Colonic mucosa (tissue), 4 donors: Measurements from ENCODE around the gene FBXO48. TPM values are rescaled to one million over a fixed set of nuclear protein-coding genes. Genes with fewer than 3 reads are reported as not detected.

Source experiments
- DNase-seq: peaks from one replicate; pipeline ENCODE4 v3.0.0-alpha.2; 2020
- H3K27ac ChIP-seq: fragments of 200-600 bp; one replicate; pipeline ENCODE4 v1.8.0; 2021
- H3K27me3 ChIP-seq: fragments of 200-600 bp; one replicate; pipeline ENCODE4 v1.8.0; 2021
- H3K36me3 ChIP-seq: fragments of 200-600 bp; one replicate; pipeline ENCODE4 v1.8.0; 2021
- H3K4me1 ChIP-seq: fragments of 200-600 bp; one replicate; pipeline ENCODE4 v1.8.0; 2021; ENCODE audit warnings: mild to moderate bottlenecking
- H3K4me3 ChIP-seq: fragments of 200-600 bp; one replicate; pipeline ENCODE4 v1.8.0; 2021
- H3K9ac ChIP-seq, 2 donors: one replicate each; pipeline ENCODE4 v1.7.0; 2013; ENCODE audit warnings: control low read depth in 2 of 2, low read depth in 2 of 2, low read length in 2 of 2
- H3K9me3 ChIP-seq: fragments of 200-600 bp; one replicate; pipeline ENCODE4 v1.8.0; 2021
- intact Hi-C: fragments of 100-400 bp; cut with DNase I; formaldehyde crosslinking; loops from one replicate; pipeline ENCODE4 v1.14.1; 2022
- total RNA-seq, 2 donors: library from RNA; stranded (reverse); fragmentation: NEBNext Ultra II Directional in 1 of 2; extraction: Animal tissue kit (Norgen Biotek cat#: 25700) in 1 of 2; gene quantifications; one replicate each; pipeline ENCODE4 v1.2.1, GENCODE V29; 2021
- TF ChIP-seq, protein P1 (sequence below): fragments of 200-600 bp; IDR thresholded peaks from one replicate; pipeline ENCODE4 v1.8.0; 2022; ENCODE audit warnings: antibody characterized with exemption, mild to moderate bottlenecking
- donor health status: healthy.
- donor health status: DM: no; HTN: no; CAD: no.
- donor health status: DM: no; HTN: no; CAD: no.

The FBXO48 gene
- total RNA-seq, 2 donors from 2014 or later = 1.5 to 2.3 TPM

DNA sequence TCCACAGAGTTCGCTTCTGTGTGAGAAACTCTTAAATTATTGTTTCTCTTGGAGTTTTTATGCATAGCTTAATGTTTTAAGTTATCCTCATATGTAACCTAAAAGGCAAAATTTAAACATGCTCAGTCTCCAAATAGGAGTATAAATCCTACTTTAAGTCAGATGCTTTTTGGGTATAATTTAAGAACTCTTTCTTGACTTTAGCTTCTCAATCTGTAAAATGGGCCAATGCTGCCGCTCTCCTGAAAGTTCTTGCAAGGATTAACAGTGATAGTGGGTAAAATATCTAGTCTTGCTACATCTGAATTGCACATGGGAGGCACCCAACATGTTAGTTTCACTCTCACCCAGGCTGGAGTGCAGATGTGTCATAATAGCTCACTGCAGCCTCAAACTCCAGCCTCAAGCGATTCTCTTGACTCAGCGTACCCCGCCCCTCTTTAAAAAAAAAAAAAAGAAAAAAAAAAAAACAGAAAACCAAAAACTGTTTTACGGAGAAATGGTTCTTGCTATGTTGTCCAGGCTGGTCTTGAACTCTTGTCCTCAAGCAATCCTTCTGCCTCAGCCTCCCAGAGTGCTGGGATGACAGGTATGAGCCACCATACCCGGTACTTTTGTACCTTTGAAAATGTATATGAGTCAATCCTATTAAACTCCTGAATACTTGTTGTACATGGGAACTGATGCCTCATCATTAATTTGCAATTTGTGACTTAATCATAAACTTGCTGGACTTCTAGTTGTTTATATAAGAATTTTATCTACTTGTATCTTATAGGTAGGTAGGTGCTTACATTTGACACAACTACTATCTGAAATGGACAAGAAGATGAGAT lies 1.8 kb downstream of the FBXO48 start:
- TF ChIP-seq, protein P1, sequence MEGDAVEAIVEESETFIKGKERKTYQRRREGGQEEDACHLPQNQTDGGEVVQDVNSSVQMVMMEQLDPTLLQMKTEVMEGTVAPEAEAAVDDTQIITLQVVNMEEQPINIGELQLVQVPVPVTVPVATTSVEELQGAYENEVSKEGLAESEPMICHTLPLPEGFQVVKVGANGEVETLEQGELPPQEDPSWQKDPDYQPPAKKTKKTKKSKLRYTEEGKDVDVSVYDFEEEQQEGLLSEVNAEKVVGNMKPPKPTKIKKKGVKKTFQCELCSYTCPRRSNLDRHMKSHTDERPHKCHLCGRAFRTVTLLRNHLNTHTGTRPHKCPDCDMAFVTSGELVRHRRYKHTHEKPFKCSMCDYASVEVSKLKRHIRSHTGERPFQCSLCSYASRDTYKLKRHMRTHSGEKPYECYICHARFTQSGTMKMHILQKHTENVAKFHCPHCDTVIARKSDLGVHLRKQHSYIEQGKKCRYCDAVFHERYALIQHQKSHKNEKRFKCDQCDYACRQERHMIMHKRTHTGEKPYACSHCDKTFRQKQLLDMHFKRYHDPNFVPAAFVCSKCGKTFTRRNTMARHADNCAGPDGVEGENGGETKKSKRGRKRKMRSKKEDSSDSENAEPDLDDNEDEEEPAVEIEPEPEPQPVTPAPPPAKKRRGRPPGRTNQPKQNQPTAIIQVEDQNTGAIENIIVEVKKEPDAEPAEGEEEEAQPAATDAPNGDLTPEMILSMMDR = no peak
- Histone ChIP-seq H3K4me1 (peaks cover 5% of the 10 kb centered on the region), H3K36me3 (no peaks in the 10 kb centered on the region), H3K27me3 (no peaks in the 10 kb centered on the region), H3K9ac (no peak overlapping the region), H3K27ac (no peak overlapping the region), H3K9me3 (no peaks in the 10 kb centered on the region), H3K4me3 (no peak overlapping the region)
- intact Hi-C loops = loop anchor here (10.0 kb wide), 1 partner anchor 450 kb away; no protein-coding TSS in a partner anchor
- DNase-seq = no peak

DNA sequence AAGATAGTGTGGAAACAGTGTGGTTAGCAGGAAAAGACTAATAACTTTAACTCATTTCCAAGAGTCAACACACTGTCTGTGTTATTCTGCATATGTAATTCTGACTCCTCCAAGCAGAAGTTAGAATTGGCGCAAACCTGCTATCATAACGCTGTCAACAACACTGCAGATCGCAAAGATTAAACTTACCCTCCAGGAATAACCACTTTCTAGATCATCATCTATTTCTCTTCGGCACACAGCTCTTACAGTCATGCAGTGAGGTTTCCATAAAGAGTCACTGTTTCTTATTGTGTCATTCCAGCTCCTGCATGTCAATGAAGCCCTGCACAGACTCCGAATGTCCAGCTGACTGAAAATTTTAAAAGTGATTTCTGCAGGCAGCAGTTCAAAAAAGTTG lies 2.4 kb downstream of the FBXO48 start:
- H3K9me3 ChIP-seq = no peaks in the 10 kb centered on the region
- no peak for DNase-seq
- H3K9ac ChIP-seq = no peak overlapping the region
- H3K27me3 ChIP-seq = no peaks in the 10 kb centered on the region
- TF ChIP-seq, protein P1 = no peak
- peaks cover 5% of the 10 kb centered on the region for H3K4me1 ChIP-seq
- no peak overlapping the region for H3K27ac ChIP-seq
- H3K36me3 ChIP-seq = no peaks in the 10 kb centered on the region
- no peak overlapping the region for H3K4me3 ChIP-seq
- intact Hi-C loops = loop anchor here (5.0 to 10.0 kb wide), 2 partner anchors 253 to 450 kb away; no protein-coding TSS in a partner anchor

- H3K9me3 ChIP-seq = no peaks in the 10 kb centered on the region
- TF ChIP-seq, protein P1 = peak; percentile 69
- no peak overlapping the region for H3K27ac ChIP-seq
- no peak for DNase-seq
- intact Hi-C loops = loop anchor here (5.0 to 10.0 kb wide), 2 partner anchors 254 to 451 kb away; no protein-coding TSS in a partner anchor
- H3K4me1 ChIP-seq = peaks cover 5% of the 10 kb centered on the region
- no peak overlapping the region for H3K4me3 ChIP-seq
- H3K27me3 ChIP-seq = no peaks in the 10 kb centered on the region
- H3K36me3 ChIP-seq = no peaks in the 10 kb centered on the region
- no peak overlapping the region for H3K9ac ChIP-seq
Observed at GRCh38 chr2:68463287-68463877, 3.7 kb downstream of the FBXO48 start.

- Histone ChIP-seq H3K4me1 (no peaks in the 10 kb centered on the region), H3K9ac (no peak overlapping the region), H3K27ac (no peak overlapping the region), H3K27me3 (no peaks in the 10 kb centered on the region), H3K36me3 (no peaks in the 10 kb centered on the region), H3K4me3 (no peak overlapping the region), H3K9me3 (no peaks in the 10 kb centered on the region)
- intact Hi-C loops = no loop called here
- DNase-seq = no peak
- TF ChIP-seq, protein P1 = no peak
Observed at GRCh38 chr2:68458981-68459380, 8.1 kb downstream of the FBXO48 start.

- Histone ChIP-seq H3K9me3 (no peaks in the 10 kb centered on the region), H3K4me3 (no peak overlapping the region), H3K9ac (no peak overlapping the region), H3K27me3 (no peaks in the 10 kb centered on the region), H3K4me1 (no peaks in the 10 kb centered on the region), H3K27ac (no peak overlapping the region), H3K36me3 (no peaks in the 10 kb centered on the region)
- intact Hi-C loops = no loop called here
- TF ChIP-seq, protein P1 = no peak
- no peak for DNase-seq
Observed at GRCh38 chr2:68456198-68456597, 10.9 kb downstream of the FBXO48 start.
